Mucosa of descending colon (tissue), 3 donors: ENCODE results near the gene MSS51. TPM values are rescaled to one million over a fixed set of nuclear protein-coding genes. Genes with fewer than 3 reads are reported as not detected.

Experiments used
- ATAC-seq: fragments of 200-7000 bp; cut with Tn5 transposase; one replicate; pipeline ENCODE4 v1.9.1; 2020; ENCODE audit warnings: mild to moderate bottlenecking, moderate library complexity
- DNase-seq, 3 donors: peaks; one replicate each; pipeline ENCODE4 v3.0.0-alpha.2; 2020
- H3K36me3 ChIP-seq: fragments of 200-600 bp; one replicate; pipeline ENCODE4 v1.8.0; 2021; ENCODE audit warnings: low read depth, mild to moderate bottlenecking
- H3K4me1 ChIP-seq: fragments of 200-600 bp; one replicate; pipeline ENCODE4 v1.8.0; 2021; ENCODE audit warnings: low read depth, mild to moderate bottlenecking
- H3K4me3 ChIP-seq: fragments of 200-600 bp; one replicate; pipeline ENCODE4 v1.8.0; 2021; ENCODE audit warnings: mild to moderate bottlenecking
- H3K9me3 ChIP-seq: fragments of 200-600 bp; one replicate; pipeline ENCODE4 v1.8.0; 2021; ENCODE audit warnings: mild to moderate bottlenecking
- intact Hi-C, 2 donors: fragments of 100-400 bp; cut with DNase I in 1 of 2; cut with micrococcal nuclease in 1 of 2; formaldehyde crosslinking; loops; one replicate each; pipeline versions ENCODE4 v1.11.0 to v1.11.1; 2022; cut with DNase I, micrococcal nuclease
- total RNA-seq, 3 donors: library from RNA; stranded (reverse); fragmentation: NEBNext Ultra II Directional in 2 of 3; extraction: Animal tissue kit (Norgen Biotek cat#: 25700) in 2 of 3; gene quantifications; one replicate each; pipeline versions ENCODE4 v1.2.1 to v1.2.4, GENCODE V29; 2021 to 2023
- TF ChIP-seq, protein P1 (sequence below): fragments of 200-600 bp; IDR thresholded peaks from one replicate; pipeline ENCODE4 v1.8.0; 2022; ENCODE audit warnings: antibody characterized with exemption, mild to moderate bottlenecking
- donor health status: DM: no; HTN: no; CAD: no; lungs with moderate emphysema.
- donor health status: DM: no; HTN: no; CAD: no.
- donor health status: DM: no; HTN: yes; CAD: no.

The MSS51 gene
- total RNA-seq, 3 donors from 2014 or later, result 1.8 to 2.8 (median 2.7) TPM

DNA sequence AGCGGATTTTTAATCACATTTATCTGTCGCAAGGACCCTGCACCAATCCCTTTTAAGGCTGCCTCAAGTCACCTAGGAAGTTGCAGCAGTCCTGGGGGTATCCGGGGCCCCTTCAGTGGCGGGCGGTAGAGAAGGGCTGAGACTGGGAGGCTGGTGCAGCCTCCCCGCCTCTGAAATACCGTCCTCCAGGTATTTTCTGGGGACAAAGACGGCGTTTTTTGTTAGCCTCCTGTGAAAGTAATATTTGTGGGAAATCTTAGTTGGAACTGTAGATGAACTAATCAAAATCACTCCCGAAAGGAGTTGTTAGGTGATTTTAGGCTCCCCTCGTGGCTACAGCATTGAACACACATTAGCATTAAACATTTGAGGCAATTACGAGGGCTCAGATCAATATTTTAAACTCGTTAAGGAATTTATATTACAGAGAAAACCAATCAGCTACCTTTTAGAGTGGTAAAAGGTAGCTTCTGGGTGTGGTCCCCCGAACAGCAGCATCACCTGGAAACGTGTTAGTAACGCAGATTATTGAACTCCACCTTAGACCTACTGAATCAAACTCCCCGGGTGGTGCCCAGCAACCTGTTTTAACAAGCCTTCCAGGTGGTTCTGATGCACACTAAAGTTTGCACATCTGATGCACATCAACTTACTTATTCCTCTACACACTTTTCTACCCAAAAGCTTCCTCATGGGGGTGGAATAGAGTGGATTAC is 19.0 kb downstream of the MSS51 start:
- Histone ChIP-seq H3K36me3 (no peaks in the 10 kb centered on the region), H3K4me1 (peaks cover 17% of the 10 kb centered on the region), H3K9me3 (no peaks in the 10 kb centered on the region), H3K4me3 (no peak overlapping the region)
- TF ChIP-seq, protein P1, sequence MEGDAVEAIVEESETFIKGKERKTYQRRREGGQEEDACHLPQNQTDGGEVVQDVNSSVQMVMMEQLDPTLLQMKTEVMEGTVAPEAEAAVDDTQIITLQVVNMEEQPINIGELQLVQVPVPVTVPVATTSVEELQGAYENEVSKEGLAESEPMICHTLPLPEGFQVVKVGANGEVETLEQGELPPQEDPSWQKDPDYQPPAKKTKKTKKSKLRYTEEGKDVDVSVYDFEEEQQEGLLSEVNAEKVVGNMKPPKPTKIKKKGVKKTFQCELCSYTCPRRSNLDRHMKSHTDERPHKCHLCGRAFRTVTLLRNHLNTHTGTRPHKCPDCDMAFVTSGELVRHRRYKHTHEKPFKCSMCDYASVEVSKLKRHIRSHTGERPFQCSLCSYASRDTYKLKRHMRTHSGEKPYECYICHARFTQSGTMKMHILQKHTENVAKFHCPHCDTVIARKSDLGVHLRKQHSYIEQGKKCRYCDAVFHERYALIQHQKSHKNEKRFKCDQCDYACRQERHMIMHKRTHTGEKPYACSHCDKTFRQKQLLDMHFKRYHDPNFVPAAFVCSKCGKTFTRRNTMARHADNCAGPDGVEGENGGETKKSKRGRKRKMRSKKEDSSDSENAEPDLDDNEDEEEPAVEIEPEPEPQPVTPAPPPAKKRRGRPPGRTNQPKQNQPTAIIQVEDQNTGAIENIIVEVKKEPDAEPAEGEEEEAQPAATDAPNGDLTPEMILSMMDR, result no peak
- DNase-seq (peak in 2 of 3 donors; percentile 39 to 45), ATAC-seq (peak; percentile 54)
- intact Hi-C loops, result loop anchor here in 1 of 2 donors (5.0 kb wide), 1 partner anchor 162 kb away; the partner anchor contains the start of gene MRPS16

DNA sequence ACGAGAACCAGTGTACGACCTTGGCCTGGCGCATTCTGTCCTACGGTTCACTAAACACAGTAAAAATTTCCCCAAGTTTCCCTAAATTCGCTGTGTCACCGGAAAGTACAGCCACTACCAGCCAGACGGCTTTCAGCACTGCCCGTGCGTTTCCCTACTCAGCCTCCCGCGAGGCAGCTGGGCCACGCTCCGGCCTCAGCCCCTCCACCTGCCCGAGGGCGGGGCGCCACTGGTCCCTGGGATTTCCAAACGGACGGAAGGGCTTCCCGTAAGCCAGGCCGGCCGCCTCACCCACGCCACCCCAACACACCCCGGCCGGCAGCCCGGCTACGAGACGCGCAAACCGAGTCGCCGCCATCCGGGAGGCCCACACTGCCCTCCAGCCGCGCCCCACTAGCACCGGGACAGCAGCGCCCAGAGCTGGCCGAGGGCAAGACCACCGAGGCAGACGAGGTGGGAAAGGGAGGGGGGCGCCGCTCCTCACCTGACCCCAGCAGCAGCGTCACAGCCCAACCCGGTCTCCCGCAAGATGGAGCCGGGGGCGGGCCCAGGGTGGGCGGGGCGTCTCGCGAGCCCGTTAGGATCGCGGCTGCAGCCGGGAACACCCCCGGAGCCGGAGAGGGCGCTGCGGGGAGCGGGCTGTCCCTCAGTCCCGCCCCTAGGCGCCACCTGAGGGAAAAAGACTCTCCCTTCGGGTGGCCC is 19.7 kb downstream of the MSS51 start, which contains the start of gene ANXA7:
TSS of gene ANXA7 (minus strand) at position 531 of the 702 bp plus-strand sequence. CDS start 13,202 bp downstream, outside the sequence.
- no peaks in the 10 kb centered on the region for H3K36me3 ChIP-seq
- TF ChIP-seq, protein P1, result no peak
- peak within 1 kb of the TSS; percentile 76 for H3K4me3 ChIP-seq
- ATAC-seq, result peak; percentile 94
- peaks cover 17% of the 10 kb centered on the region for H3K4me1 ChIP-seq
- intact Hi-C loops, result loop anchor here in 1 of 2 donors (5.0 kb wide), 1 partner anchor 161 kb away; the partner anchor contains the start of gene MRPS16
- H3K9me3 ChIP-seq, result no peaks in the 10 kb centered on the region
- DNase-seq, result peak; percentile 97 to 98 (median 97)

DNA sequence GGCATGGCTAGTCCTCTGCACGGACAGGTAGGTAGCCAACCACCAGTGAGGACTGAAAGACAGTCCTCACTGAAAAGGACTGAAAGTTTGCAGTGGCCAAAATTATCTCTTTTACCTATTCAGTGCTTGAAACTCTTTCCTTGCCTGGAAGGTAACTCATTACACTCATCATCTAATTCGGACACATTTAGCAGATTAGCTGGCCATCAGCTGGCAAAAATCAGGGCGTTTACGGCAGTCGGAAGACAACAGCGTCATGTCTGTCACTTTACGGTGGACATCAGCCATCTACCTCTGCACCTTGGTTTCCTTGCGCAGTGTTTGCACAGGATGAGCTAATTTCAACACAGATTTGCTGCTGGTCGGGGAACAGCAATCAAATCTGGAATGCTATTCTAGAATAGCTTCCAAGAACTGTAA is 20.2 kb downstream of the MSS51 start:
- TF ChIP-seq, protein P1, result no peak

DNA sequence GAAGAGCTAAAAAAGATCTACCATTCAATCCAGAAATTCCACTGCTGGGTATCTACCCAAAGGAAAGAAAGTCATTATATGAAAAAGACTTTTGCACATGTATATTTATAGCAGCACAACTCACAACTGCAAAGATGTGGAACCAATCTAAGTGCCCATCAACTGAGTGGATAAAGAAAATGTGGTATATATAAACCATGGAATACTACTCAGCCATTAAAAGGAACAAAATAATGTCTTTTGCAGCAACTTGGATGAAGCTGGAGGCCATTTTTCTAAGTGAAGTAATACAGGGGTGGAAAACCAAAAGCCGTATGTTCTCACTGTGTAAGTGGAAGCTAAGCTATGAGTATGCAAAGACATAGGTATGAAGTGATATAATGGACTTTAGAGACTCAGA is 22.5 kb downstream of the MSS51 start:
- ATAC-seq, result no peak
- Histone ChIP-seq H3K9me3 (no peaks in the 10 kb centered on the region), H3K36me3 (no peaks in the 10 kb centered on the region), H3K4me3 (no peak overlapping the region), H3K4me1 (peaks cover 17% of the 10 kb centered on the region)
- intact Hi-C loops, result loop anchor here in 1 of 2 donors (5.0 kb wide), 1 partner anchor 159 kb away; the partner anchor contains the start of gene MRPS16
- TF ChIP-seq, protein P1, result no peak
- no peak for DNase-seq

More for the DNA sequence above, 20.2 kb downstream of the MSS51 start:
- peak overlapping the region; percentile 76 for H3K4me3 ChIP-seq
- ATAC-seq (peak; percentile 72), DNase-seq (peak in 2 of 3 donors; percentile 51 to 66)
- no peaks in the 10 kb centered on the region for H3K9me3 ChIP-seq
- no peaks in the 10 kb centered on the region for H3K36me3 ChIP-seq
- H3K4me1 ChIP-seq, result peaks cover 17% of the 10 kb centered on the region
- intact Hi-C loops, result loop anchor here in 1 of 2 donors (5.0 kb wide), 1 partner anchor 161 kb away; the partner anchor contains the start of gene MRPS16

DNA sequence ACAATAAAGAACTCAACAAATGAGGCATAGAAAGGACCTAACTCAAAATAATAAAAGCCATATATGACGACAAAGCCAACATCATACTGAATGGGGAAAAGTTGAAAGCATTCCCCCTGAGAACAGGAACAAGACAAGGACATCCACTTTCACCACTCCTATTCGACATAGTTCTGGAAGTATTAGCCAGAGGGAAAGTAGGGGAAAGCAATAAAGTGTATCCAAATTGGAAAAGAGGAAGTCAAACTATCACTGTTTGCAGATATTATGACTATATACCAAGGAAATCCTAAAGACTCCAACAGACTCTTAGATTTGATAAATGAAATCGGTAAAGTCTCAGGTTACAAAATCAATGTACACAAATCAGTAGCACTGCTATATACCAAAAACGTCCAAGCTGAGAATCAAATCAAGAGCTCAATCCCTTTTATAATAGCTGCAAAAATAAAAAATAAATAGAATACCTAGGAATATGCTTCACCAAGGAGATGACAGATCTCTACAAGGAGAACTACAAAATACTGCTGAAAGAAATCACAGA is 24.3 kb downstream of the MSS51 start:
- Histone ChIP-seq H3K4me3 (no peak overlapping the region), H3K9me3 (no peaks in the 10 kb centered on the region), H3K4me1 (peaks cover 9% of the 10 kb centered on the region), H3K36me3 (no peaks in the 10 kb centered on the region)
- TF ChIP-seq, protein P1, result no peak
- DNase-seq (no peak), ATAC-seq (no peak)
- intact Hi-C loops, result no loop called here
